A673 (cell line): ENCODE results near the gene SMIM5. TPM values are rescaled to one million over a fixed set of nuclear protein-coding genes. Genes with fewer than 3 reads are reported as not detected.

Experiments used
- BruUV-seq: library from RNA; stranded (reverse); fragments of 400-500 nt; replicated peaks from 2 replicates; lab custom pipeline; 2021; lab: Mats Ljungman, UMichigan
- CTCF ChIA-PET: fragments of 300-600 bp; sonication (Branson Sonifier 250); formaldehyde crosslinking; loops from one replicate; lab custom pipeline; 2022; ENCODE audit warnings: antibody characterized with exemption; lab: Charles Lee
- POLR2A ChIA-PET: fragments of 300-600 bp; sonication (Branson Sonifier 250); formaldehyde crosslinking; loops from one replicate; lab custom pipeline; 2022; ENCODE audit warnings: antibody characterized with exemption; ENCODE audit not compliant: low non-redundant PET; lab: Charles Lee
- DNase-seq: peaks from one replicate; pipeline ENCODE4 v3.0.0-alpha.2; 2015; ENCODE audit warnings: low spot score
- H3K27ac ChIP-seq: fragments of 200-600 bp; sonication (generic); 2 replicates; pipeline ENCODE4 v1.5.1; 2016; ENCODE audit warnings: mixed run types, low read depth, mild to moderate bottlenecking, mixed read lengths, antibody characterized with exemption, low read length; ENCODE audit not compliant: poor library complexity, severe bottlenecking
- H3K27me3 ChIP-seq: fragments of 200-600 bp; sonication (generic); replicated peaks from 2 replicates; pipeline ENCODE4 v1.6.1; 2017; ENCODE audit warnings: mixed run types, low read depth, mild to moderate bottlenecking, mixed read lengths, antibody characterized with exemption, low read length; ENCODE audit not compliant: insufficient read depth, poor library complexity
- H3K36me3 ChIP-seq: fragments of 200-600 bp; sonication (generic); 2 replicates; pipeline ENCODE4 v1.6.1; 2016; ENCODE audit warnings: mixed run types, mild to moderate bottlenecking, mixed read lengths, antibody characterized with exemption, low read length; ENCODE audit not compliant: insufficient read depth, poor library complexity, severe bottlenecking
- H3K4me1 ChIP-seq: fragments of 200-600 bp; sonication (generic); 2 replicates; pipeline ENCODE4 v1.6.1; 2017; ENCODE audit warnings: mixed run types, mild to moderate bottlenecking, mixed read lengths, antibody characterized with exemption, low read length; ENCODE audit not compliant: insufficient read depth, poor library complexity, severe bottlenecking
- H3K4me3 ChIP-seq: fragments of 200-600 bp; sonication (generic); 2 replicates; pipeline ENCODE4 v1.5.1; 2016; ENCODE audit warnings: low read depth, mixed run types, mild to moderate bottlenecking, mixed read lengths, low read length; ENCODE audit not compliant: poor library complexity, severe bottlenecking
- H3K9me3 ChIP-seq: fragments of 200-600 bp; sonication (generic); 2 replicates; pipeline ENCODE4 v1.6.1; 2016; ENCODE audit warnings: mixed run types, low read depth, mild to moderate bottlenecking, mixed read lengths, antibody characterized with exemption, low read length; ENCODE audit not compliant: poor library complexity, severe bottlenecking
- EZH2 ChIP-seq: fragments of 200-600 bp; sonication (generic); IDR thresholded peaks from 2 replicates; pipeline ENCODE4 v1.6.1; 2017; ENCODE audit warnings: borderline replicate concordance, low read depth, mild to moderate bottlenecking, mixed read lengths, antibody characterized with exemption, low read length; ENCODE audit not compliant: poor library complexity, severe bottlenecking
- intact Hi-C: fragments of 100-400 bp; cut with micrococcal nuclease; formaldehyde crosslinking; loops from one replicate; pipeline ENCODE4 v1.10.0; 2022; ENCODE audit not compliant: unreplicated experiment
- total RNA-seq: library from RNA; stranded (reverse); gene quantifications from 2 replicates; pipeline ENCODE4 v1.2.3, GENCODE V29; 2021
- TF ChIP-seq, protein P1 (sequence below): fragments of 300-800, 200-600 bp; sonication (generic); conservative IDR thresholded peaks from 2 replicates; pipeline ENCODE4 v1.5.1; 2017; ENCODE audit warnings: low read depth, mild to moderate bottlenecking, antibody characterized with exemption, low read length, moderate library complexity, mixed read lengths

Gene SMIM5
- total RNA-seq, 1 experiment from 2014 or later, result not detected

DNA sequence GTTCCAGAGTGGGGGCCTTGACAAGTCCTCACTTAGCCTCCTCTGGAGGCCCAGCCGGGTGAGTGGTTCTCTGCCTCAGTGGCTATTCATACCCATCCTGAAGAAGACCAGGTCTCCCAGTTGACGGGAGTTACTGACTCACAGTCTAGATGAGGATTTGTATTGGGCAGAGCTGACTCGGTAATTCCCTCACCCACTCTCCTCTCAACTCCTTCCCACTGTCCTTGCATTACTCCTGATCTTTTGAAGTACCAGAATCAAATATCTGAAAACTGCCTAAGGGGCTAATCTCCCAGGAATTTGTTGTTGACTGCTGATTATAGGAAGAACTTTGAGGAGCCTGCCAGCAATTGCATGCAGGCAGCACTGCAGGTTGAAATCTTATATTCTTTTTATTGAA is 48.1 kb downstream of the SMIM5 start:
- no peak for DNase-seq
- no peak for TF ChIP-seq EZH2
- TF ChIP-seq, protein P1, sequence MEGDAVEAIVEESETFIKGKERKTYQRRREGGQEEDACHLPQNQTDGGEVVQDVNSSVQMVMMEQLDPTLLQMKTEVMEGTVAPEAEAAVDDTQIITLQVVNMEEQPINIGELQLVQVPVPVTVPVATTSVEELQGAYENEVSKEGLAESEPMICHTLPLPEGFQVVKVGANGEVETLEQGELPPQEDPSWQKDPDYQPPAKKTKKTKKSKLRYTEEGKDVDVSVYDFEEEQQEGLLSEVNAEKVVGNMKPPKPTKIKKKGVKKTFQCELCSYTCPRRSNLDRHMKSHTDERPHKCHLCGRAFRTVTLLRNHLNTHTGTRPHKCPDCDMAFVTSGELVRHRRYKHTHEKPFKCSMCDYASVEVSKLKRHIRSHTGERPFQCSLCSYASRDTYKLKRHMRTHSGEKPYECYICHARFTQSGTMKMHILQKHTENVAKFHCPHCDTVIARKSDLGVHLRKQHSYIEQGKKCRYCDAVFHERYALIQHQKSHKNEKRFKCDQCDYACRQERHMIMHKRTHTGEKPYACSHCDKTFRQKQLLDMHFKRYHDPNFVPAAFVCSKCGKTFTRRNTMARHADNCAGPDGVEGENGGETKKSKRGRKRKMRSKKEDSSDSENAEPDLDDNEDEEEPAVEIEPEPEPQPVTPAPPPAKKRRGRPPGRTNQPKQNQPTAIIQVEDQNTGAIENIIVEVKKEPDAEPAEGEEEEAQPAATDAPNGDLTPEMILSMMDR, result no peak
- no peaks in the 10 kb centered on the region for H3K9me3 ChIP-seq
- BruUV-seq, result no TSS peak
- H3K4me1 ChIP-seq, result no peaks in the 10 kb centered on the region
- no peak overlapping the region for H3K4me3 ChIP-seq
- ChIA-PET POLR2A (no interaction called here), CTCF (interaction anchor here (0.6 to 0.7 kb wide), 3 partner anchors 30 to 361 kb away, joined by 3 to 4 read pairs (median 3); no protein-coding TSS in a partner anchor)
- intact Hi-C loops, result no loop called here
- H3K36me3 ChIP-seq, result peaks cover 8% of the 10 kb centered on the region
- no peaks in the 10 kb centered on the region for H3K27me3 ChIP-seq
- no peak overlapping the region for H3K27ac ChIP-seq

DNA sequence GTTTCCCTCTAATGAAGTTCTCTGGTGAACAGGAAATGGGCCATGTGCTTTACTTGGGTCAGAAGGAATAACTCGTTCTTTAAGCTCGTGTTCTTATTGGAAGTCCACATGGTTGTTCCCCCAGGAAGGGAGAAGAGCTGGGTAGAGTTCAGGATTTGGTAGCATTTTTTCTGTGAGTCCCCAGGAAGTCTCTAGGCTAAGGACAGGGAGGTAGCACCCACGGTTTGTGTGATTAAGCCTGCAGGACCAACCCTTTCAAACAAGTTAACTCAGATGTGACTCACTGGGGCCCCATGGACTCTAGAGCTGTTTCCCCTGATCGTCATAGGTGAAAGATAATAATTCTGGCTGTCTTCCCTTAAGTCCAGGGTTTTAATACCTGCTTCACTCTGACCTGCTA is 50.3 kb downstream of the SMIM5 start:
- TF ChIP-seq, protein P1, result no peak
- TF ChIP-seq EZH2, result no peak
- Histone ChIP-seq H3K9me3 (no peaks in the 10 kb centered on the region), H3K4me3 (no peak overlapping the region), H3K36me3 (no peaks in the 10 kb centered on the region), H3K4me1 (no peaks in the 10 kb centered on the region), H3K27ac (no peak overlapping the region), H3K27me3 (no peaks in the 10 kb centered on the region)
- DNase-seq, result no peak
- intact Hi-C loops, result no loop called here
- ChIA-PET CTCF (no interaction called here), POLR2A (no interaction called here)
- BruUV-seq, result no TSS peak

DNA sequence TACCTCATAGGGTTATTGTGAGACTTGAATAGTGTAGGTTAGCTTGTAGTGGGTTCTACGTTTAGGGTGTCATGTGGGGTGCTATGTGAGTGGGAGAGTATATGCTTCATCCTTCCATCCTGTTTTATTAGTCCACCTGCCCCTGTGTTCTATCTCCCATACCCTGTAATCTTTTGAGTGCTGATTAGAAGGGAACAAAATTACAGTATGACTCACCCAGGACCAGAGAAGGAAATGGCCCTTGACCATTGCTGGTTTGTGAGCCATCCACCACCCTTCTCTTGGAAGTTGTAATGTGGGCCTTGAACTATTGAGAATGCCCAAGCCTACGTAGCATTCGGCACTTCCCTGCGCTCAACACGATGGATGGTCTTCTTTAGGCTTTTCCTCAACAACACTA is 51.0 kb downstream of the SMIM5 start:
- no TSS peak for BruUV-seq
- CTCF ChIA-PET, result no interaction called here
- Histone ChIP-seq H3K4me1 (no peaks in the 10 kb centered on the region), H3K36me3 (no peaks in the 10 kb centered on the region), H3K27ac (no peak overlapping the region), H3K27me3 (no peaks in the 10 kb centered on the region), H3K4me3 (no peak overlapping the region), H3K9me3 (no peaks in the 10 kb centered on the region)
- TF ChIP-seq, protein P1, result no peak
- TF ChIP-seq EZH2, result no peak
- POLR2A ChIA-PET, result no interaction called here
- no peak for DNase-seq
- intact Hi-C loops, result no loop called here
